ENCODE measurements around the gene MYO1G. TPM values are rescaled to one million over a fixed set of nuclear protein-coding genes. Genes with fewer than 3 reads are reported as not detected.

The MYO1G gene
- total and polyA plus RNA-seq, 9 donors = 0.48 to 2.4 (median 1.0) TPM

DNA sequence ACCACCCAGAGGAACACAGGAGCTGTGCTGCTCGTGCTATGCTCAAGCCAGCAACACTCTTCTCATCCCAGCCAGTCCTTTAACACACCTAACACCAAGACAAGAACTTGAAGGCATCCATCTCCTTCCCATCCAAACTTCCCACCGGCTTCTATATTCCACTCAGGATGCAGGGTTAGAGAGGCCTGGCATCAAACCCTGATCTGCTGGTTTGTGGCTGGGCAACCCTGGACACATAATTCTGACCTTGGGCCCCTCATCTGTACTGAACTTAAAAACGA, 5.6 kb upstream of the MYO1G start:
- H3K4me1 ChIP-seq (ENCODE audit: insufficient read depth) = no peaks in the 10 kb centered on the region
- no peak overlapping the region for H3K27ac ChIP-seq
- no peaks in the 10 kb centered on the region for H3K36me3 ChIP-seq
- intact Hi-C loops (cut with DNase I) = loop anchor here in 2 of 4 donors (10.0 kb wide), 3 partner anchors 100 to 380 kb away; partner anchors contain the start of genes OGDH (in 1 of the 2), PURB (in 1 of the 2) and TBRG4 (in 1 of the 2)
- H3K9me3 ChIP-seq = no peaks in the 10 kb centered on the region
- TF ChIP-seq EP300 (IDR thresholded peaks at IDR 0.05) = no peak
- TF ChIP-seq POLR2A (IDR thresholded peaks at IDR 0.05) = no peak
- TF ChIP-seq, protein P1, sequence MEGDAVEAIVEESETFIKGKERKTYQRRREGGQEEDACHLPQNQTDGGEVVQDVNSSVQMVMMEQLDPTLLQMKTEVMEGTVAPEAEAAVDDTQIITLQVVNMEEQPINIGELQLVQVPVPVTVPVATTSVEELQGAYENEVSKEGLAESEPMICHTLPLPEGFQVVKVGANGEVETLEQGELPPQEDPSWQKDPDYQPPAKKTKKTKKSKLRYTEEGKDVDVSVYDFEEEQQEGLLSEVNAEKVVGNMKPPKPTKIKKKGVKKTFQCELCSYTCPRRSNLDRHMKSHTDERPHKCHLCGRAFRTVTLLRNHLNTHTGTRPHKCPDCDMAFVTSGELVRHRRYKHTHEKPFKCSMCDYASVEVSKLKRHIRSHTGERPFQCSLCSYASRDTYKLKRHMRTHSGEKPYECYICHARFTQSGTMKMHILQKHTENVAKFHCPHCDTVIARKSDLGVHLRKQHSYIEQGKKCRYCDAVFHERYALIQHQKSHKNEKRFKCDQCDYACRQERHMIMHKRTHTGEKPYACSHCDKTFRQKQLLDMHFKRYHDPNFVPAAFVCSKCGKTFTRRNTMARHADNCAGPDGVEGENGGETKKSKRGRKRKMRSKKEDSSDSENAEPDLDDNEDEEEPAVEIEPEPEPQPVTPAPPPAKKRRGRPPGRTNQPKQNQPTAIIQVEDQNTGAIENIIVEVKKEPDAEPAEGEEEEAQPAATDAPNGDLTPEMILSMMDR (IDR thresholded peaks at IDR 0.05) = no peak
- WGBS, 3 donors = 44 to 56% (median 52%) methylated on average over 3 of the region's 3 CpGs
- H3K4me3 ChIP-seq = no peak overlapping the region
- no peak for DNase-seq
- H3K27me3 ChIP-seq = no peaks in the 10 kb centered on the region

DNA sequence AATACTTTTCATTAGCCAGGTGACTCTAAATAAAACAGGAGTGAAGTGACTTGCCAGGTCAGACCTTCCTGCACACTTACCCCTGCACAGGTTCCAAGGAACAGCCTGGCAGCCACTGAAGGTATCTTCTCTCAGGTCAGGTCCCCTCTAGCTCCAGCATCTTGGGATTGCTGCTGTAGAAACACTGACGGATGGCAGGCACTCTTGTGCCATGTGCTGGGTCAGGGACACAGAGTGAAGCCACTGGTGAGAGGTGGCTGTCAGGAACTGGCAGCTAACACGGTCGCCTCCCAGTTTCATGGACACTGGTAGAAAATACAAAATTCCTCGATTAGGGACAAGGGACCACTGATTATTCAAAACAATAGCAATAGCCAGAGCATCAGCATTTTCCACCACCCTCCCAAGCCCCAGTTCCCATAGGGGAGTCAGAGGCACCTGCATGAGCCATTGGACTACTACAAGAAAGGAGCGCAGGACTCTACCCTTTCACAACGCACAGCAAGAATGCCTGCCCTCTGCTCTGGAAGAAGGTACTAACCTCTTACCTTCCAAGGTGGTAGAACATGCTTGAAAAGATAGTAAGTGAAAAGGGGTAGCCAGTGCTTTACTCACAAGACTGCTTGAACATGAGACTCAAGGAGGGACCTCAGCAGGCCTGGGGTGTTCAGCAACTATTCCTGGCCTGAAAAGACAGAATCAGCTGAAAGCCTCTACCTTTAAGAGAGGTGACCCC, 5.1 kb upstream of the MYO1G start:
- DNase-seq = no peak
- Histone ChIP-seq H3K4me3 (no peak overlapping the region), H3K9me3 (no peaks in the 10 kb centered on the region), H3K27ac (no peak overlapping the region), H3K36me3 (no peaks in the 10 kb centered on the region), H3K27me3 (no peaks in the 10 kb centered on the region), H3K4me1 (ENCODE audit: insufficient read depth) (no peaks in the 10 kb centered on the region)
- 82 to 83% (median 83%) methylated on average over 6 of the region's 6 CpGs for WGBS, 3 donors
- no peak for TF ChIP-seq EP300 (IDR thresholded peaks at IDR 0.05)
- no peak for TF ChIP-seq POLR2A (IDR thresholded peaks at IDR 0.05)
- TF ChIP-seq, protein P1 (IDR thresholded peaks at IDR 0.05) = no peak
- intact Hi-C loops (cut with DNase I) = loop anchor here in 2 of 4 donors (10.0 kb wide), 3 partner anchors 99 to 379 kb away; partner anchors contain the start of genes OGDH (in 1 of the 2), PURB (in 1 of the 2) and TBRG4 (in 1 of the 2)

DNA sequence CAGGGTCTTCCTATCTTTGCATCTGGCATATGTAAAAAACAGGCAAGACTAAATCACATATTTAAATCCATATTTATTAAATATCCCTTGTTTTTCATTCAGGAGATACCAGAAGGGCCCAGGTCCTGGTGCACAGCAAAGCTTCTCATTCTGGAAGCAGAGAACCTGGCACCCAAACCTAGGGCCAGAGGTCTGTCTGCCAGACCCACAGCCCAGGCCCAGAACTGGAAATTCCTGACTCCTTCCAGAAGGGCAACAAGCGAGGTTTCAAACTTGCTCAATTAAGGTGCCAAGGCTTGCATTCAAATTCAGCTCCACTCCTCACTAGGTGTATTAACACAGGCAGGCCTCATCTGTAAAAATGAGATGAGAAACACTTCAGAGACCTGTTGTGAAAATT, 4.2 kb upstream of the MYO1G start:
- intact Hi-C loops (cut with DNase I) = loop anchor here in 2 of 4 donors (10.0 kb wide), 3 partner anchors 98 to 378 kb away; partner anchors contain the start of genes OGDH (in 1 of the 2), PURB (in 1 of the 2) and TBRG4 (in 1 of the 2)
- Histone ChIP-seq H3K4me3 (no peak overlapping the region), H3K4me1 (ENCODE audit: insufficient read depth) (no peaks in the 10 kb centered on the region), H3K9me3 (no peaks in the 10 kb centered on the region), H3K36me3 (no peaks in the 10 kb centered on the region), H3K27ac (no peak overlapping the region), H3K27me3 (no peaks in the 10 kb centered on the region)
- 87 to 98% (median 93%) methylated on average over 1 of the region's 1 CpG for WGBS, 3 donors
- TF ChIP-seq, protein P1 (IDR thresholded peaks at IDR 0.05) = no peak
- TF ChIP-seq EP300 (IDR thresholded peaks at IDR 0.05) (no peak), POLR2A (IDR thresholded peaks at IDR 0.05) (no peak)
- no peak for DNase-seq

DNA sequence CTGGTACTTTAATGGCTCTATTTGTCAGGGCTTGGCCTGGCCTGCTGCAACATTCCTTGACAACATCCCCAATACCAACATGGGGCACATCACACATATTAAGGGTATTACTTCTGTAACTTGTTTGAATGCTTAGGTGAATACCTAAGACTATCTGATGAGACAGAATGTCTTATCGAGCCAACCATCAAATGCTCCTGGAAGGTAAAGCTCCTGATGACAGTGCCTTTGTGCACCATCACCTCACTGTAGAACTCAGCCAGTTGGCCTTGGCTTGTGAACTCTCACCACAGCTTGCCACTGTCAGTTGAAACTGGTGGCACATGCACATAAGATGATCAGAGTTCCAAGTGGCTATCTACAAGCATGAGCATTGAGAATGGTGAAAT, 3.7 kb upstream of the MYO1G start:
- DNase-seq = no peak
- 80 to 84% (median 84%) methylated on average over 1 of the region's 1 CpG for WGBS, 3 donors
- no peak overlapping the region for H3K4me3 ChIP-seq
- no peaks in the 10 kb centered on the region for H3K27me3 ChIP-seq
- no peaks in the 10 kb centered on the region for H3K4me1 ChIP-seq (ENCODE audit: insufficient read depth)
- intact Hi-C loops (cut with DNase I) = loop anchor here in 2 of 4 donors (10.0 kb wide), 3 partner anchors 98 to 378 kb away; partner anchors contain the start of genes OGDH (in 1 of the 2), PURB (in 1 of the 2) and TBRG4 (in 1 of the 2)
- H3K36me3 ChIP-seq = no peaks in the 10 kb centered on the region
- TF ChIP-seq EP300 (IDR thresholded peaks at IDR 0.05) (no peak), POLR2A (IDR thresholded peaks at IDR 0.05) (no peak)
- TF ChIP-seq, protein P1 (IDR thresholded peaks at IDR 0.05) = no peak
- no peaks in the 10 kb centered on the region for H3K9me3 ChIP-seq
- H3K27ac ChIP-seq = no peak overlapping the region

Data from ovary (tissue), 9 donors.